Myocyte (in vitro differentiated cells): ENCODE results near the gene RANGAP1. TPM values are rescaled to one million over a fixed set of nuclear protein-coding genes. Genes with fewer than 3 reads are reported as not detected.

Experiments used
- DNase-seq: peaks from one replicate; pipeline ENCODE4 v3.0.0-alpha.2; 2012; ENCODE audit warnings: low read depth
- microRNA-seq: library from miRNA; unstranded; fragments of <30 nt; microRNA quantifications from one replicate; pipeline ENCODE4, GENCODE V29; 2016
- total RNA-seq: library from RNA; depleted of rRNA; stranded (reverse); fragments of >200 nt; gene quantifications from 2 replicates; pipeline ENCODE4 v1.2.3, GENCODE V29; 2014

The RANGAP1 gene
- total RNA-seq, 1 donor from 2014 or later: 58.5 TPM

GRCh38 chr22:41204066-41204465 lies 81.9 kb downstream of the RANGAP1 start:
- no peak for DNase-seq

GRCh38 chr22:41203118-41203517 lies 82.9 kb downstream of the RANGAP1 start:
- DNase-seq: no peak

GRCh38 chr22:41201141-41201540 lies 84.8 kb downstream of the RANGAP1 start:
- no peak for DNase-seq

- DNase-seq: peak; percentile 30
Observed at GRCh38 chr22:41198027-41198580, 87.9 kb downstream of the RANGAP1 start.

- peak; percentile 75 for DNase-seq
Observed at GRCh38 chr22:41197038-41197972, 88.7 kb downstream of the RANGAP1 start.

Small RNA genes within 50 kb of the gene (microRNA-seq; reads per million reads assigned to microRNA genes)
- not detected for gene MIR6889

Other genes starting within 250 kb of the RANGAP1 start
- 30.4 and 41.1 TPM in 2 replicates for gene EP300, start 193.6 kb downstream of the RANGAP1 start, total RNA-seq
- gene L3MBTL2, start 80.9 kb downstream of the RANGAP1 start, total RNA-seq: 14.5 and 17.7 TPM in 2 replicates
- gene CHADL, start 45.3 kb downstream of the RANGAP1 start, total RNA-seq: 4.0 and 11.8 TPM in 2 replicates
- gene ZC3H7B, start 15.3 kb upstream of the RANGAP1 start, total RNA-seq: 44.3 and 49.7 TPM in 2 replicates
- 10.3 and 10.5 TPM in 2 replicates for gene TEF, start 95.8 kb upstream of the RANGAP1 start, total RNA-seq
- 21.4 and 26.2 TPM in 2 replicates for gene TOB2, start 160.6 kb upstream of the RANGAP1 start, total RNA-seq
- gene PHF5A, start 182.5 kb upstream of the RANGAP1 start, total RNA-seq: 40.0 and 47.2 TPM in 2 replicates
- gene ACO2, start 182.9 kb upstream of the RANGAP1 start, total RNA-seq: 107 and 122 TPM in 2 replicates